Measurements from ENCODE around the gene SRI.

DNA sequence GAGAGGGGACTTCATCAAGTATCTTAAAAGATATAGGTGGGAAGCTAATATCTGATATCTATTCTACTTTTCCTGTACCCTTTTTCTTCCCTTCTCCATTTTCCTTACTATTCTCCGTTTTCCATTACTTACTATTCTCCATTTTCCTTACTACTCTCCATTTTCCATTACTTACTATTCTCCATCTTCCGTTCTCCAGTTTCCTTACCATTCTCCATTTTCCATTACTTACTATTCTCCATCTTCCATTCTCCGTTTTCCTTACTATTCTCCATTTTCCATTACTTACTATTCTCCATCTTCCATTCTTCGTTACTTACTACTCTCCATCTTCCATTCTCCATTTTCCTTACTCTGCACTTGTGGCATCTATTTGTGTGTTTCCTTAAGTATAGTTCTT lies 47.6 kb upstream of the SRI start:
- TF ChIP-seq, protein P1, sequence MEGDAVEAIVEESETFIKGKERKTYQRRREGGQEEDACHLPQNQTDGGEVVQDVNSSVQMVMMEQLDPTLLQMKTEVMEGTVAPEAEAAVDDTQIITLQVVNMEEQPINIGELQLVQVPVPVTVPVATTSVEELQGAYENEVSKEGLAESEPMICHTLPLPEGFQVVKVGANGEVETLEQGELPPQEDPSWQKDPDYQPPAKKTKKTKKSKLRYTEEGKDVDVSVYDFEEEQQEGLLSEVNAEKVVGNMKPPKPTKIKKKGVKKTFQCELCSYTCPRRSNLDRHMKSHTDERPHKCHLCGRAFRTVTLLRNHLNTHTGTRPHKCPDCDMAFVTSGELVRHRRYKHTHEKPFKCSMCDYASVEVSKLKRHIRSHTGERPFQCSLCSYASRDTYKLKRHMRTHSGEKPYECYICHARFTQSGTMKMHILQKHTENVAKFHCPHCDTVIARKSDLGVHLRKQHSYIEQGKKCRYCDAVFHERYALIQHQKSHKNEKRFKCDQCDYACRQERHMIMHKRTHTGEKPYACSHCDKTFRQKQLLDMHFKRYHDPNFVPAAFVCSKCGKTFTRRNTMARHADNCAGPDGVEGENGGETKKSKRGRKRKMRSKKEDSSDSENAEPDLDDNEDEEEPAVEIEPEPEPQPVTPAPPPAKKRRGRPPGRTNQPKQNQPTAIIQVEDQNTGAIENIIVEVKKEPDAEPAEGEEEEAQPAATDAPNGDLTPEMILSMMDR (IDR thresholded peaks at IDR 0.05) = no peak
- no peak for TF ChIP-seq POLR2A (IDR thresholded peaks at IDR 0.05)

Measured in esophagus squamous epithelium (tissue), 4 donors.